Measurements from ENCODE around the gene ATP7B.

DNA sequence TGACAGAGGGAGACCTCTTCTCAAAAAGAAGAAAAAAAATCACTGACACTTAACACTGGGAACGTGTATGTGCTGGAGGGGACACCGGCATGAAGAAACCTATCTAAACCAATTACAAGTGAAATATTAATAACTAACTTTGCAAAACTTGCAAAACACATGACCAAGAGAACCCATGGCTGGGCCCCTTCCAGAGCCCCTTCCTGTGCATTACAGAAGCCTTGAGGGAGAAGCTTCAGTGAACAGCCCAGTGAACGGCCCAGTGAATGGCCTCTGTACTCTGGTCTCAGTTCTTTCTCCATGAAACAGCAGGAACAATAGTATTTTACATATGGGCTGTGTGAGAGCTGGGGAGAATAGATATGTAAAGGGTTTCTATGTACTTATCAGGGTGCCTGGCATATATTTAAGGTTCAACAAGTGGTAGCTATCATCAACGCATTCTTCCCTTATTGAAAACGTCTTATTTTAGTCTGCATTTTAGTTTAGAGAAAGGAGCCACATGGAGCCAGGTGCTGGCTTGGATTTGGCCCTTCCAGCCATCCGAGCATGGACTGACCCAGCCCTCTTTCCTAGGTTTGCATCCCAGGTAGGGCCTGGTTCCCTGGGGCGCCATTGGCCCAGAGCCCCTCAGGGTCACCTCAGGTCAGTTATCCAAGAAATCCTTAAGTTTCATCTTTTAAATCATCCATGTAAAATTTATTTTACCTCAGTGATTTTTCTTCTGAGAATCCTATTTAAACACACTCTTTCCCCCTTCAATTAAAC lies 95.0 kb downstream of the ATP7B start:
- TF ChIP-seq CTCF (conservative IDR thresholded peaks at IDR 0.05; ENCODE audit: low read depth in 2 of 2) (no peak), STAT1 (IDR thresholded peaks at IDR 0.05; ENCODE audit: unreplicated experiment) (no peak), POLR2AphosphoS5 (IDR thresholded peaks at IDR 0.05; ENCODE audit: low read depth) (no peak), EZH2 (IDR thresholded peaks at IDR 0.05; ENCODE audit: low read depth, unreplicated experiment) (no peak), EZH2phosphoT487 (IDR thresholded peaks at IDR 0.05; ENCODE audit: unreplicated experiment) (no peak), CREB1 (CRISPR knock-in tag; IDR thresholded peaks at IDR 0.05; ENCODE audit: low read depth) (no peak), JUNB (IDR thresholded peaks at IDR 0.05; ENCODE audit: unreplicated experiment) (no peak), ZNF114 (CRISPR knock-in tag; IDR thresholded peaks at IDR 0.05) (no peak)
